ENCODE results near the gene FGF19.

Gene FGF19

DNA sequence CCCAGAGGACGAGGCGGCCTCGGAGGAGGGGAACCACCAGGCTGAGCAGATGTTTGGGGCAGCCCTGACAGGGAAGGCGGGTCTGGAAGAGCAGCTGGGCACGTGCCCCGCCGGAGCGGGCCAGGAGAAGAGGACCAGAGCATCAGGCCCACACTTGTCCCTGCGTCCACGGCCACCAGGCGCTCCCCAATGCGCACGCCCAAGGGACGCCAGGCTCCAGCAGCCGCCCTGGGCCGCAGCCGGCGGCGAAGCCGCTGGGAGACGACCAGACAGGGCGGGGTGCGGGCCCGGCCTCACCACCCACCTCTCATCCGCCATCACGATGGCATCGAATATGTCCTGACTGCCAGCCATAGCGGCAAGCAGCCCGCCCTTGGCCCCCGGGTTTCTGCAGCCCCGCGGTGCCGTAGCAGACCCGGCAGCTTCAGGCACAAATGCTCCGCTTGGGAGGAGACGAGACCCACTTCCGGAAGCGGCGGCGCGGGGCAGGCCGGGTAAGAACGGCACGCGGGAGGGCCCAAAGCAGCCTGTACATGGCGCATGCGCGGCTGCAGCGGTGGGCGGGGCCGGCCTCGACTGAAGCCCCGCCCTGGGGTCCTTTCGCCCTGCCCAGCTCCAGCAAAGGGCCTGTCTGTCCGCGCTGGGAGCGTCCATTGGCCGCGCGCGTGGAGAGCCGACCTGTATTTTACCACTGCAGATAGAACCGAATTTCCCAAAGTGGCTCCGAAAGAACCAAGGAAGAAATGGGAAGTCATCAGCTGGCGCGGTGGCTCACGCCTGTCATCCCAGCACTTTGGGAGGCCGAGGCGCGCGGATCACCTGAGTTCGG lies 28.7 kb downstream of the FGF19 start, which contains the start of gene LTO1:
Gene LTO1 (minus strand): TSS at position 468 of the 829 bp plus-strand sequence. CDS start 114 bp downstream, at position 354.
- Mint-ChIP-seq H3K4me3 (peak within 1 kb of the TSS; percentile 97), H3K36me3 (no peaks in the 10 kb centered on the region), H3K9me3 (ENCODE audit: low read depth) (no peaks in the 10 kb centered on the region), H3K27me3 (no peaks in the 10 kb centered on the region), H3K27ac (peak within 1 kb of the TSS; percentile 93), H3K4me1 (ENCODE audit: low read depth) (peaks cover 32% of the 10 kb centered on the region)

DNA sequence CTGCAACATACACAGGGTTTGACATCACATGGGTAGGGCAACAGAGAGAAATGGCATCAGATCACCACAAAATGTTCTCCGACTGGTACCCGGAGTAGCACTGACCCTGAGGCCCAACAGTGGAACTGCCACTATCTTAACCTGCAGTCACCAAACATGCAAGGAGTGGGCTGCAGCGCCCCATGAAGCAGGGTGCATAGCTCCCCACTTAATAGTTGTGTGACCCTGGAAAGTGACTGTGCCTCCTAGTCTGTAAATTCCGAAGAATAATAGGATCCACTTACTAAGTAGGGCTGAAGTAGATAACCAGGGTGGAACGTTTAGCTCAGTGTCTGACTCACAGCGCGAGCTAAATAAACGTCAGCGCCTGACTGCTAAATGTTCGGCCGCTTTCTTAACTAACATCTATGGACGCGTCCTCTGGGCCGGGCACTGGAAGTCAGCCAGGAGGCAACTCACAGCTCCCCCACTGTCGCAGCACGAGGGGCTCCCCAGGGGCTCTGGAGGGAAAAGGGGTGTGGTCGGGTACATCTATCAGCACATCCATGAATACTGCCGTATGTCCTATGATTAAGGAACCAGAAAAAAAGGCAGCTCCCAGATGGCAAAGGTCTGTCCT lies 29.4 kb downstream of the FGF19 start:
- H3K4me3 Mint-ChIP-seq = peak overlapping the region; percentile 97

GRCh38 chr11:69671734-69672465 lies 31.9 kb downstream of the FGF19 start:
- H3K36me3 Mint-ChIP-seq = peaks cover 2% of the 10 kb centered on the region
- peak overlapping the region; percentile 22 for H3K27ac Mint-ChIP-seq
- peak overlapping the region; percentile 38 for H3K4me3 Mint-ChIP-seq
- no peaks in the 10 kb centered on the region for H3K9me3 Mint-ChIP-seq (ENCODE audit: low read depth)
- H3K4me1 Mint-ChIP-seq (ENCODE audit: low read depth) = peaks cover 33% of the 10 kb centered on the region
- no peaks in the 10 kb centered on the region for H3K27me3 Mint-ChIP-seq

More for the DNA sequence above, 29.4 kb downstream of the FGF19 start:
- Mint-ChIP-seq H3K36me3 (no peaks in the 10 kb centered on the region), H3K27ac (peak overlapping the region; percentile 84), H3K4me1 (ENCODE audit: low read depth) (peaks cover 33% of the 10 kb centered on the region), H3K27me3 (no peaks in the 10 kb centered on the region), H3K9me3 (ENCODE audit: low read depth) (no peaks in the 10 kb centered on the region)

GRCh38 chr11:69670158-69670845 lies 33.5 kb downstream of the FGF19 start:
- Mint-ChIP-seq H3K36me3 (peaks cover 2% of the 10 kb centered on the region), H3K4me1 (ENCODE audit: low read depth) (peaks cover 32% of the 10 kb centered on the region), H3K4me3 (no peak overlapping the region), H3K27ac (peak overlapping the region; percentile 54), H3K9me3 (ENCODE audit: low read depth) (no peaks in the 10 kb centered on the region), H3K27me3 (no peaks in the 10 kb centered on the region)

DNA sequence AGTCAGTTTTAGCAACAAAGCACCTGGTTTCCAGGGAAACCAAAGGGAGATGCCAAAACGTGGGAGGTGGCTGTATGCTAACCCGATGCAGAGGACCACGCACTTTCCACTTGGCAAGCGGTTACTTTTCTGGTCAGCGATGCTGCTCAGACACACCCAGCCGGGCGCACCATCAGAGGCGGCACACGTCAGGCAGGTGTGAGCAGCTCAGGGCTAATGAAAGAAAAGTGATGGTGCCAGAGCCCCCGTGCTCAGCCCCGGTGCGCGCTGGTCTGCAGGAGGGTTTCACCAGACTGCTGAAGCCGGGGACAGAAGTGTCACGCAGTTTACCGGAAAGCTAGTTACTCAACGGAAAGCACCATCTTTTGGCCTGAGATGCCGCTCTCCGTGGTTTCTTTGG lies 34.3 kb downstream of the FGF19 start:
- peaks cover 2% of the 10 kb centered on the region for H3K36me3 Mint-ChIP-seq

DNA sequence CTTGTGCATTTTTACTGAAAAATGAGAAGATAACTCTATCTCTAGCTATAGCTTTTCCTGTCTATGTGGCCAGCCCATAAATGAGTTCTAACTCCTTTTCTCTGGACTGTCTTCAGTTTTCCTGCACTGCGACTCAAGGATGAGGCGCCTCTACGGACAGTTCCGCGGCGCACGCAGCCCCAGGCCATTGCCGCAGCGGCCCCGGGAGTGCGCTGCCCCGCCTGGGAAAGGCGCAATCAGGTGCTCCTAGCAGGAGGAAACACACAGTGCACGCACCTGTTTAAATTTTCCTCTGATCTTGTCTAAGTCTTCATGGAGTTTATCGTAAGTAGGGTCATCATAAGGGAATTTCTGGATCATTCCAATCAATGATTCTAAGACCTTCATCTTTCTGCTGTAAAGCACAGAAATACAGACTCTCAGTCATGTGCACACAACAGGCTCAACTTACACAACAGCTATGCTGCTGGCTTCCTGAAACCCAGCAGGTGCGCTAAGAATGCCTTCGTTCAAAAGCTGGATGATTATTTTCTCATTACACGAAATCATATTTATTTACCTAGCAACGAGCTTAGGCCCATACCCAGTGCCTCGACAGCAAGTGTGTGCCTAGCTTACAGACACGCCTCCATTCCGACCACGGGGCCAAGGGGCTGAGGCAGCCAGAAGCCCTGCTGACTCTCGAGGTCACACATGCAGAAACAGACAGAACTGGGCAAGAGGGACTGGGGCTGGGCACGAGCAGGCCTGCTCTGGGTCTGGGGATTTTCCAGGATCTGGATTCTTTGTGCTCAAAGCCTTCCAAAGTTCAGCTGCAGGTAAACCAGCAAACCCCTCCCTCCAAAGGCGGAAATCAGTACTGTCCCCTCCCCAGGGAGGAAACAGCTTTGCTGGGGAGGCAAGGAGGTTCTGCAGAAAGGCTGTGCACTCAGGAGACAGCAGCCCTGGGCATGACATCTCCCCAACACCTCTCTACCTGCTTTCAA lies 35.9 kb downstream of the FGF19 start:
- Mint-ChIP-seq H3K9me3 (ENCODE audit: low read depth) (no peaks in the 10 kb centered on the region), H3K4me1 (ENCODE audit: low read depth) (peaks cover 15% of the 10 kb centered on the region), H3K27ac (no peak overlapping the region), H3K36me3 (peaks cover 2% of the 10 kb centered on the region), H3K27me3 (no peaks in the 10 kb centered on the region), H3K4me3 (no peak overlapping the region)

More for the DNA sequence above, 34.3 kb downstream of the FGF19 start:
- no peak overlapping the region for H3K4me3 Mint-ChIP-seq
- no peaks in the 10 kb centered on the region for H3K27me3 Mint-ChIP-seq
- H3K9me3 Mint-ChIP-seq (ENCODE audit: low read depth) = no peaks in the 10 kb centered on the region
- no peak overlapping the region for H3K27ac Mint-ChIP-seq
- peaks cover 29% of the 10 kb centered on the region for H3K4me1 Mint-ChIP-seq (ENCODE audit: low read depth)

- Mint-ChIP-seq H3K4me3 (no peak overlapping the region), H3K27me3 (no peaks in the 10 kb centered on the region), H3K27ac (no peak overlapping the region), H3K36me3 (peaks cover 2% of the 10 kb centered on the region), H3K4me1 (ENCODE audit: low read depth) (peaks cover 8% of the 10 kb centered on the region), H3K9me3 (ENCODE audit: low read depth) (no peaks in the 10 kb centered on the region)
Measured at GRCh38 chr11:69666752-69667536, 36.9 kb downstream of the FGF19 start.

GRCh38 chr11:69666261-69666660 lies 37.6 kb downstream of the FGF19 start:
- Mint-ChIP-seq H3K36me3 (peaks cover 2% of the 10 kb centered on the region), H3K4me3 (no peak overlapping the region), H3K9me3 (ENCODE audit: low read depth) (no peaks in the 10 kb centered on the region), H3K27me3 (no peaks in the 10 kb centered on the region), H3K4me1 (ENCODE audit: low read depth) (peaks cover 6% of the 10 kb centered on the region), H3K27ac (no peak overlapping the region)

GRCh38 chr11:69665669-69666068 lies 38.2 kb downstream of the FGF19 start:
- H3K4me1 Mint-ChIP-seq (ENCODE audit: low read depth) = peaks cover 5% of the 10 kb centered on the region
- no peaks in the 10 kb centered on the region for H3K27me3 Mint-ChIP-seq
- H3K27ac Mint-ChIP-seq = no peak overlapping the region
- no peaks in the 10 kb centered on the region for H3K9me3 Mint-ChIP-seq (ENCODE audit: low read depth)
- H3K36me3 Mint-ChIP-seq = peaks cover 2% of the 10 kb centered on the region
- H3K4me3 Mint-ChIP-seq = no peak overlapping the region

GRCh38 chr11:69664901-69665300 lies 38.9 kb downstream of the FGF19 start:
- Mint-ChIP-seq H3K36me3 (peaks cover 2% of the 10 kb centered on the region), H3K27ac (no peak overlapping the region), H3K9me3 (ENCODE audit: low read depth) (no peaks in the 10 kb centered on the region), H3K27me3 (no peaks in the 10 kb centered on the region), H3K4me1 (ENCODE audit: low read depth) (no peaks in the 10 kb centered on the region), H3K4me3 (no peak overlapping the region)

DNA sequence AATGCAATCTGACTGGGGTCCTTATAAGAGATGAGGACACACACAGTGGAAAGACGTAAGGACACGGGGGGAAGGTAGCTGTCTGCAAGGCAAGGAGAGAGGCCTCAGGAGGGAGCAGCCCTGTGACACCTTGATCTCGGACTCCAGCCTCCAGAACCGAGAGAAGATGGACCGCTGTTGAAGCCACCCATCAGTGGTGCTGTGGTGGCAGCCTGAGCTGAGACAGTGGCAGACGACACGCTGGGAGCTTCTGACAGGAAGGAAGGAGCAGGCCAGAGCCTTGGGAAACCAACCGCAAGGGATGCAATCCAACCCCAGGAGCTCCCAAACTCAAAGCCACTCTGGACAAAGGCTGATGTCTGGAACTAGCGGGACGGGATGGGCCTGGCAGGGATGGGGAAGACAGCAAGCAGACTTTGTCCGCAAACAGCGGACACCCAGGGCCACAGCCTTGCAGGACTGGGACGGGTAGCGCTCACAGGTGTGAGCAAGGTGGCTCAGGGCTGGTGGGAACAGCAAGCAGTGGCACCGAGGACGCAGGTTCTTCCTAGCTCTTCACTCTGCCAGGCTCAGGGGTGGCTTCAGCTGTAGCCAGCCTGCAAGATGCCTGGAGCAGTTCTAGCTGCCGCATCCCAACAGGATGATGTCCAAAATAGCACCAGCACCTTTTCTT lies 39.6 kb downstream of the FGF19 start:
- Mint-ChIP-seq H3K4me1 (ENCODE audit: low read depth) (no peaks in the 10 kb centered on the region), H3K27ac (no peak overlapping the region), H3K9me3 (ENCODE audit: low read depth) (no peaks in the 10 kb centered on the region)

GRCh38 chr11:69663326-69663725 lies 40.5 kb downstream of the FGF19 start:
- H3K4me3 Mint-ChIP-seq = no peak overlapping the region
- no peaks in the 10 kb centered on the region for H3K4me1 Mint-ChIP-seq (ENCODE audit: low read depth)
- H3K27me3 Mint-ChIP-seq = no peaks in the 10 kb centered on the region
- no peak overlapping the region for H3K27ac Mint-ChIP-seq
- no peaks in the 10 kb centered on the region for H3K36me3 Mint-ChIP-seq
- H3K9me3 Mint-ChIP-seq (ENCODE audit: low read depth) = no peaks in the 10 kb centered on the region

More for the DNA sequence above, 39.6 kb downstream of the FGF19 start:
- no peak overlapping the region for H3K4me3 Mint-ChIP-seq
- no peaks in the 10 kb centered on the region for H3K27me3 Mint-ChIP-seq
- peaks cover 2% of the 10 kb centered on the region for H3K36me3 Mint-ChIP-seq

DNA sequence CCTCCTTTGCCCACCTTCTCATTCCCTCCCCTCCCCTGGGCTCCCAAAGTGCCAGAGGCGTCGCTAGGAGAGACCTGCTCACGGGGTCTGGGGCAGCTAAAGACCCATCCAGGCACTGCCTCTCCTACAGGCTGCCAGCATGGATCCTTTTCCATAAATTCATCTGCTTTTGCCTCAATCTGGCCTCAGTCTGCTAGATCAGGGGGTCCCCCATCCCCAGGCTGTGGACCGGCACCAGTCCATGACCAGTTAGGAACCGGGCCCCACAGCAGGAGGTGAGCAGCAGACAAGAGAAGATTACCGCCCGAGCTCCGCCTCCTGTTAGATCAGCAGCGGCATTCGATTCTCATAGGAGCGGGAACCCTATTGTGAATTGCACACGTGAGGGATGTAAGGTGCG lies 41.0 kb downstream of the FGF19 start:
- Mint-ChIP-seq H3K27ac (no peak overlapping the region), H3K9me3 (ENCODE audit: low read depth) (no peaks in the 10 kb centered on the region), H3K36me3 (no peaks in the 10 kb centered on the region), H3K4me1 (ENCODE audit: low read depth) (no peaks in the 10 kb centered on the region), H3K27me3 (no peaks in the 10 kb centered on the region), H3K4me3 (no peak overlapping the region)
